SH-SY5Y (cell line): Measurements from ENCODE around the gene HS3ST2.

ENCODE experiments used
- GATA2 ChIP-seq: IDR thresholded peaks from 2 replicates; pipeline ENCODE4 v1.6.1; 2011; ENCODE audit warnings: mild to moderate bottlenecking, low read depth, low read length
- GATA3 ChIP-seq: IDR thresholded peaks from 2 replicates; pipeline ENCODE4 v1.6.1; 2011; ENCODE audit warnings: low read depth, mild to moderate bottlenecking, low read length, moderate library complexity

DNA sequence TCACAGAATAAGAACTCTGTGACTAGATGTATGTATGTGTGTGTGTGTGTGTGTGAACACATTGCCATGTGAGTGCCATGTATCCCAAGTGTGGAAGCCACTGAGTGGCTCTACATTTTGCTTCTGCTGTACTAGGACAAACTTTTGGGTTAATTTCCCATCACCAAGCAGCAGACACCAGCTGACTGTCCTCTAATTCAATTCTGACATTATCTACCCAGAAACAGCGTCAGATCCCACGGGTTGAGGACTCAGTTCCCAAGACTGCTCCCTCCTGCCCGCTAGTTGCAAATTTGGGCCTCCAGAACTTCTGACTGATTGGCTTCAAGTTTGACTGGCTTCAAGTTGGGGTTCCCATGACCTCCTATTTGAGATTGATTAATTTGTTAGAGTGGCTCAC is 29.2 kb downstream of the HS3ST2 start:
- TF ChIP-seq GATA2, result no peak
- TF ChIP-seq GATA3, result no peak
